GM23338 (cell line): ENCODE data around the gene PLPP4.

Source experiments
- CREB1 ChIP-seq: fragments of 250-450 bp; sonication (Bioruptor Pico); IDR thresholded peaks from 2 replicates; pipeline ENCODE4 v1.5.0; 2020; ENCODE audit warnings: low read depth, mild to moderate bottlenecking, moderate library complexity
- CTCF ChIP-seq, 2 experiments: fragments of 200-600 bp in 1 of 2; sonication (generic) in 1 of 2; conservative IDR thresholded peaks; 2 replicates each; pipeline versions ENCODE4 v1.5.1 to v1.6.1; 2016 to 2017; ENCODE audit warnings: antibody characterized with exemption in 2 of 2, low read depth in 2 of 2, mild to moderate bottlenecking in 2 of 2, moderate library complexity in 1 of 2
- ETS1 ChIP-seq: IDR thresholded peaks from 2 replicates; pipeline ENCODE4 v1.6.1; 2016; ENCODE audit warnings: antibody characterized with exemption
- EZH2 ChIP-seq: fragments of 200-600 bp; sonication (generic); IDR thresholded peaks from one replicate; pipeline ENCODE4 v1.8.0; 2017; ENCODE audit warnings: antibody characterized with exemption, mild to moderate bottlenecking, low read depth; ENCODE audit not compliant: unreplicated experiment
- EZH2phosphoT487 ChIP-seq: fragments of 200-600 bp; sonication (generic); IDR thresholded peaks from one replicate; pipeline ENCODE4 v1.8.1; 2018; ENCODE audit warnings: antibody characterized with exemption; ENCODE audit not compliant: unreplicated experiment
- JUNB ChIP-seq: IDR thresholded peaks from one replicate; pipeline ENCODE4 v1.6.1; 2016; ENCODE audit warnings: antibody characterized with exemption; ENCODE audit not compliant: unreplicated experiment
- NANOG ChIP-seq: IDR thresholded peaks from 2 replicates; pipeline ENCODE4 v1.6.1; 2016; ENCODE audit warnings: antibody characterized with exemption, borderline replicate concordance
- POLR2AphosphoS5 ChIP-seq: IDR thresholded peaks from 2 replicates; pipeline ENCODE4 v1.6.1; 2016; ENCODE audit warnings: antibody characterized with exemption, low read depth
- ZNF114 ChIP-seq: fragments of 250-450 bp; sonication (Bioruptor Pico); IDR thresholded peaks from 2 replicates; pipeline ENCODE4 v1.5.0; 2020; ENCODE audit warnings: mild to moderate bottlenecking, moderate library complexity
- ZNF331 ChIP-seq: fragments of 250-450 bp; sonication (Bioruptor Pico); IDR thresholded peaks from 2 replicates; pipeline ENCODE4 v1.5.0; 2020; ENCODE audit warnings: low read depth, mild to moderate bottlenecking, moderate library complexity
- ZNF462 ChIP-seq: fragments of 250-450 bp; sonication (Bioruptor Pico); IDR thresholded peaks from 2 replicates; pipeline ENCODE4 v1.5.0; 2020; ENCODE audit warnings: mild to moderate bottlenecking, moderate library complexity
- TF ChIP-seq, protein P1 (sequence below): IDR thresholded peaks from one replicate; pipeline ENCODE4 v1.6.1; 2018; ENCODE audit warnings: antibody characterized with exemption; ENCODE audit not compliant: unreplicated experiment

- no peak for TF ChIP-seq ZNF331 (CRISPR knock-in tag)
- no peak for TF ChIP-seq CTCF (conservative IDR thresholded peaks at IDR 0.05; ENCODE audit: low read depth in 2 of 2)
- TF ChIP-seq EZH2phosphoT487 = no peak
- no peak for TF ChIP-seq EZH2
- no peak for TF ChIP-seq JUNB
- no peak for TF ChIP-seq ZNF114
- TF ChIP-seq ZNF462 (CRISPR knock-in tag) = no peak
- TF ChIP-seq, protein P1, sequence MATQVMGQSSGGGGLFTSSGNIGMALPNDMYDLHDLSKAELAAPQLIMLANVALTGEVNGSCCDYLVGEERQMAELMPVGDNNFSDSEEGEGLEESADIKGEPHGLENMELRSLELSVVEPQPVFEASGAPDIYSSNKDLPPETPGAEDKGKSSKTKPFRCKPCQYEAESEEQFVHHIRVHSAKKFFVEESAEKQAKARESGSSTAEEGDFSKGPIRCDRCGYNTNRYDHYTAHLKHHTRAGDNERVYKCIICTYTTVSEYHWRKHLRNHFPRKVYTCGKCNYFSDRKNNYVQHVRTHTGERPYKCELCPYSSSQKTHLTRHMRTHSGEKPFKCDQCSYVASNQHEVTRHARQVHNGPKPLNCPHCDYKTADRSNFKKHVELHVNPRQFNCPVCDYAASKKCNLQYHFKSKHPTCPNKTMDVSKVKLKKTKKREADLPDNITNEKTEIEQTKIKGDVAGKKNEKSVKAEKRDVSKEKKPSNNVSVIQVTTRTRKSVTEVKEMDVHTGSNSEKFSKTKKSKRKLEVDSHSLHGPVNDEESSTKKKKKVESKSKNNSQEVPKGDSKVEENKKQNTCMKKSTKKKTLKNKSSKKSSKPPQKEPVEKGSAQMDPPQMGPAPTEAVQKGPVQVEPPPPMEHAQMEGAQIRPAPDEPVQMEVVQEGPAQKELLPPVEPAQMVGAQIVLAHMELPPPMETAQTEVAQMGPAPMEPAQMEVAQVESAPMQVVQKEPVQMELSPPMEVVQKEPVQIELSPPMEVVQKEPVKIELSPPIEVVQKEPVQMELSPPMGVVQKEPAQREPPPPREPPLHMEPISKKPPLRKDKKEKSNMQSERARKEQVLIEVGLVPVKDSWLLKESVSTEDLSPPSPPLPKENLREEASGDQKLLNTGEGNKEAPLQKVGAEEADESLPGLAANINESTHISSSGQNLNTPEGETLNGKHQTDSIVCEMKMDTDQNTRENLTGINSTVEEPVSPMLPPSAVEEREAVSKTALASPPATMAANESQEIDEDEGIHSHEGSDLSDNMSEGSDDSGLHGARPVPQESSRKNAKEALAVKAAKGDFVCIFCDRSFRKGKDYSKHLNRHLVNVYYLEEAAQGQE = no peak
- no peak for TF ChIP-seq CREB1 (CRISPR knock-in tag)
- TF ChIP-seq POLR2AphosphoS5 = no peak
- TF ChIP-seq NANOG = no peak
- no peak for TF ChIP-seq ETS1
Measured at GRCh38 chr10:120459185-120459584, 2.2 kb downstream of the PLPP4 start.
